GM10266 (cell line): ENCODE data around the gene THRA.

ENCODE experiments used
- DNase-seq: peaks from one replicate; pipeline ENCODE4 v3.0.0; 2012; ENCODE audit errors: extremely low spot score
- TF ChIP-seq, protein P1 (sequence below): IDR thresholded peaks from 2 replicates; pipeline ENCODE4 v1.5.1; 2012; ENCODE audit warnings: mild to moderate bottlenecking, low read depth; ENCODE audit not compliant: control insufficient read depth, insufficient read depth; ENCODE audit errors: missing control alignments

The THRA gene

DNA sequence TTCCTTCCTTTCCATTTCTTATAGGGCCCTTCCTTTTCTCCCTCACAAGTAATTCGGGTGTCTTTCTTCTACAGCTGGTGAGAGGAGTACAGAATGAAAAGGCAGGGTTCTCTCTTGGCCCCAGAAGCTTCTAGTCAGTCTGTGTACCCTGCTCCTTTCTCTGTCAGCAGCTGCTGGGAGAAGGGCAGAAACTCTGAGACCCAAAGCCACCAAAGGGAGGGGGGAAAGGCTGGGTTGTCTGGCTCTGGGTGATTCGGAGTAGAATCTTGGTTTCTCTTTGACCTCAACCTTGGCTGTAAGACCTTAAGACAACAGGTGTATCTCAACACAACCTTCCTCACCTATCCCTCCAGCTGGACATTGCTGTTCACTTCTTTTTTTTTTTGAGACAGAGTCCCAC lies 40.9 kb downstream of the THRA start:
- no peak for DNase-seq
- TF ChIP-seq, protein P1, sequence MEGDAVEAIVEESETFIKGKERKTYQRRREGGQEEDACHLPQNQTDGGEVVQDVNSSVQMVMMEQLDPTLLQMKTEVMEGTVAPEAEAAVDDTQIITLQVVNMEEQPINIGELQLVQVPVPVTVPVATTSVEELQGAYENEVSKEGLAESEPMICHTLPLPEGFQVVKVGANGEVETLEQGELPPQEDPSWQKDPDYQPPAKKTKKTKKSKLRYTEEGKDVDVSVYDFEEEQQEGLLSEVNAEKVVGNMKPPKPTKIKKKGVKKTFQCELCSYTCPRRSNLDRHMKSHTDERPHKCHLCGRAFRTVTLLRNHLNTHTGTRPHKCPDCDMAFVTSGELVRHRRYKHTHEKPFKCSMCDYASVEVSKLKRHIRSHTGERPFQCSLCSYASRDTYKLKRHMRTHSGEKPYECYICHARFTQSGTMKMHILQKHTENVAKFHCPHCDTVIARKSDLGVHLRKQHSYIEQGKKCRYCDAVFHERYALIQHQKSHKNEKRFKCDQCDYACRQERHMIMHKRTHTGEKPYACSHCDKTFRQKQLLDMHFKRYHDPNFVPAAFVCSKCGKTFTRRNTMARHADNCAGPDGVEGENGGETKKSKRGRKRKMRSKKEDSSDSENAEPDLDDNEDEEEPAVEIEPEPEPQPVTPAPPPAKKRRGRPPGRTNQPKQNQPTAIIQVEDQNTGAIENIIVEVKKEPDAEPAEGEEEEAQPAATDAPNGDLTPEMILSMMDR: no peak

DNA sequence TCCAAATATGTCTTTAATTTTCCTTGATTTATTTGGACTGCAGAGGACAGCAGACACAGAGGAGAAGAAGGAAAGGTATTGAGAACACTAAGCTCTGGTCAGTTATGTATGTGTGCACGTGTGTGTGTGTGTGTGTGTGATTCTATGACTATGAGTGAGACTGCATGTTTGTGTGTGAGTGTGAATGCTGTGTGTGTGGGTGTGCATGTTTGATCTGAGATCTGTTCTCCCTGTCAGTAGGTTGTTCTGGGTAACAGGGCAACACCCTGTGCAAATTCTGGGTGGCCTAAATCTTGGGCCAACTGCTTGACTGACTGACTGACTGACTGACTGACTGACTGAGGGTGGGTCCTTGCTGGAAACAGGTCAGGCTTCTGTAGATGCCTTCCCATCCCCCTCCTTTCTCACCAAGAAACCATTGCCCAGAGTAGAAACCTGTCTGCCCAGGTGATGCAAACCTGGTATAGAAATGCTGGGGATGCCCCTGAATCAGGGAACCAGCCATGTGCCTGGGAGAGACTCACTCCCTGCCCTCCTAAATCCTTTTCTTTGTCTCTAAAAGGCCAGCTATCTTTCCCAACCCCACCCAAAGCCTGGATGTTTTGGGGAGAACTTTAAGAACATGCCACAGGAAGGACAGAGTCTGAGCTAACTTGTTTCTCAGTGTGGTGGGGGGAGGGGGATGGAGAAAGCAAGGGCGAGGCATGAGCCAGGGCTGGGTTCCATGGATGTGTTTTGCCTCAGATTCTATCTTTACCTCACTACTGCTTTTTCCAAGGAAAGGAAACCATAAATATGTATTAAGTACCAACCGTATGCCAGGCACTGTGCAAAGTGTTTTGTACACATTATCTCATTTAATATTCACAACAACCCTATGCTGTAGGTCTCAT lies 42.1 kb downstream of the THRA start:
- no peak for DNase-seq
- TF ChIP-seq, protein P1: no peak

DNA sequence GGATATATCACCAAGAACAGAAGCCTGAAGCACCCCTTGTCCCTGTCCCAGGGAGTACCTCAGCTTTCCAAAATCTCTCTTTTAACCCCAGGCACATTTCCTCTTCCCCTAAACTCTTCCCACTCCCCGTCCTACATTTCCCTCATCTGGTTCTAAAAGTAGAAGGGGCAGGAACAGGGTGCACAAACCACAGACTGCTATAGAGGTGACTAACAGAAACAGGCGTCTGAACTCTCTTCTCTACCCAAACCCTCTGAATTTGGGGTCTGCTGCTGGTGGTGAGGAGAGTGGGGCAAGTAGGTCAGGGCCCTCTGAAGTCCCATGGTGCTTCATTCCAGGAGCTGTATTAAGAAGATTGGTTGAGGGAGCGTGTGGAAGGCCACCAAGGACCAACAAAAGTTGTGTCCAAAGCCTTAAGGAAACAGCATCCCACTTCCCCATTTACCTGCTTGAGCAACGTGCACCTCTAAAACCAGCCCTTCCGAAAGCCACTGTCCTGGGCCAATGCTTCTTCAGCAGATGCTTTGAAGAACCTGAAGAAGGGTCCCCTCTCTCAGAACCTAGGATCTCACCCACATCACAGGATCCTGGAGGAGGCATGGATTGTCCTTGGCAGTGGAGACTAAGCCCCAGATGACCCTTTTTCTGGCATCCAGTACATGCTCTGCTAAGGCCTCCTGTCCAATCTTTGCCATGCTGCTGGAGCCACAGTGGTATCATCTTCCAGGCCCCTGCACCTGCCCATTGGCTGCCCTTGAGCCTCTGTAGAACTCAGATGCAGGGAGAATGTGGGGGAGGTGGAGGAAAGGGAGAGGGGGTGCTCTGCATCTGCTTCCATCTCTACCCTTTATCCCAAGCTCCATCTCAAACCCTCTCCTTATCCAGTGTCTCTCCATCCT lies 43.3 kb downstream of the THRA start:
- no peak for DNase-seq

DNA sequence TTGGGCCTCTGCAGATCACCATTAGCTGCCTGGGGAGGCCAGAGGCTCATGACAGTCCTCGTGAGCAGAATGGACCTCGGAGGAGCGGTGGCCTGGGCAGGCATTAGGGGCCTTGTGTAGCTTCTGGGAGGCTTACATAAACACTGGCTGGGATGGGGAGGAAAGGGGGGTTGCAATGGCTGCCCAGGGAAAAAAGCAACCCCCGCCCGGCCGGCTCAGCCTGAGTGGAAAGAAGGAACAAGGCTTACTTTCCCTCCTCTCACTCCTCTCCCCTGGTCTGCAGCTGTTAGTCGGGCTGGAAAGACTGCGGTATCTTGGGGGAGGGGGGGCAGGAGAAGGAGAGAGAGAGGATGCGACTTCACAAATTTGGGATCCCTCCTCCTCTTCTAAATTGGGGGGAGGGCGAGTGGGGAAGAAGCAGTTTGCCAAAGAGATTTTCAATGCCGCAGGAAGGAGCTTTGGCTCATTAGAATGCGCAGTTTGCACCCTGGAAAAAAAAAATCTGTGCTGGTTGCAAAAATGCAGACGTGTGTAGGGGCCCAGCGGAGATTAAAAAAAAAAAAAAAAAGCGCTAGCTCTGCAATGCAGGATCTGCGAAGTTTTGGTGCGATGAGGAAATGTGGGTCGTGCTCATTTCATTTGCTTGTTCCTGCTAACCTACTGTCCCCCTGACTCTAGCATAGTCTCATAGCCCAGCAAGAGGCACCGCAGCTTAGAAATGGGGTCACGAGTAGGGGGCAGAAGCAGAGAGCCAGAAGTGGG lies 44.2 kb downstream of the THRA start:
- TF ChIP-seq, protein P1: no peak
- DNase-seq: no peak

More for the DNA sequence above, 43.3 kb downstream of the THRA start:
- TF ChIP-seq, protein P1: no peak

DNA sequence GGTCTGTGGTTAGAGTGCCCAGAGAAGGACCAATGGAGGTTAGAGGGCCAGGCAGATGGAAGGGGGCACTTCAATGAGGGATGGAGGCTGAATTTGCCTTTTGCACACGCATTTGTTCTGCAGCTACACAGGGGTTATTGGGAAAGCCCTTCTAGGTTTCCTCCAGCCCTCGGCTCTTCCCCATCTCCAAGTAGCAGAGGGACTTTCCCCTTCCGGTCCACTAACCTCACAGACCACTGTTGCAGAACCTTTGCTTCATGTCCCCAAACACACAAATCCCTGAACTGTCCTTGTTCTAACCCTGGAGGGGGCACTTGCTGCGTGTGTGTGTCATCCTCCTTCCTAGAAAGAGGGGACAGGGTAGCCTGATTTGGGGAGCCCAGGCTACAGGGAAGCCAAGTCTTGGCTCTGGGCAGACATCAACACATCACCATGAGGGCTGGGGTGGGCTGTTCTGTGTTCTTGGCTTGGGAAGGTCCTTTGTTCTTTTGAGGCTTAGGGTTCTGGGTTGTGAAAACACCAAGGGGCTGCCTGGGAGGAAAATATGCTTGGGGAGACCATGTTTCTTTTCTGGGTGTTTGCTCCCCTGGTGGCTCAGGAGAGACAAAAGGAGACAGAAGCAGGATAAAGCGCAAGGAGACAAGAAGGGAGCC lies 44.9 kb downstream of the THRA start:
- DNase-seq: no peak

DNA sequence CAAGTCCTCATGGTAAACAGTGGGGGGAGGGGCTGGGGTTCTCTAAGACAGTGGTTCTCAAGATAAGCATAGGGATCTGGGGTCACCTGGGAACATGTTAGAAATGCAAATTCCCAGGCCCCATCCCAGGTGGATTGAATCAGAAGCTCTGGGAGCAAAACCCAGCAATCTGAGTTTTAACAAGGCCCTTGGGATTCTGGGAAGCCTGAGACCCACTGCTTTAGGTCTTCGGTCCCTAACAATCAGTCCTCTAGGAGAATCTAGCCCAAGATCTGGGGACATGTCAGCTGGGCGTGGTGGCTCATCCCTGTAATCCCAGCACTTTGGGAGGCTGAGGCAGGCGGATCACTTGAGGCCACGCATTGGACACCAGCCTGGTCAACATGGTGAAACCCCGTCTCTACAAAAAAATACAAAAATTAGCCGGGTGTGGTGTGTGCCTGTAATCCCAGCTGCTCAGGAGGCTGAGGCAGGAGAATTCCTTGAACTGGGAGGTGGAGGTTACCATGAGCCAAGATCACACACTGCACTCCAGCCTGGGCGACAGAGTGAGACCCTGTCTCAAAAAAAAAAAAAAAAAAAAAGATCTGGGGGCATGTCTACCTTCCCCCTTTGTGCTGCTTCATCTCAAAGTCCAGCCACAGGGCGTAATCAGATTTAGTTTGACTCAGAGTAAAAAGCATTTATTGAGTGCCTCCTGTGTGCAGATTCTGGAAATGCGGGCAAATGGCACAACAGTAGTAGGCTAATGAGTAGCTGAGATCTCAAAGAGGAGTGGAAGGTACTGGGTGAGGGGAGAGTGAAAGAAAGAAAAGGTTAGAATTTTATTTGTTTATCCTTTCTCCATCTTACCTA lies 46.4 kb downstream of the THRA start:
- no peak for DNase-seq
- TF ChIP-seq, protein P1: peak; percentile 13

More for the DNA sequence above, 44.9 kb downstream of the THRA start:
- TF ChIP-seq, protein P1: no peak
